HepG2 (cell line): ENCODE measurements around the gene PLPP3. TPM values are rescaled to one million over a fixed set of nuclear protein-coding genes. Genes with fewer than 3 reads are reported as not detected.

Experiments used
- ARID3A ChIP-seq: IDR thresholded peaks from 2 replicates; pipeline ENCODE4 v1.6.1; 2012; ENCODE audit warnings: low read depth, low read length, improper control_type of control experiment
- CBX1 ChIP-seq: IDR thresholded peaks from one replicate; pipeline ENCODE4 v1.6.1; 2016; ENCODE audit warnings: antibody characterized with exemption, low read depth
- HNRNPL ChIP-seq: fragments of 200-400 bp; formaldehyde crosslinking; IDR thresholded peaks from 2 replicates; pipeline ENCODE4 v1.6.1; 2017; ENCODE audit warnings: mild to moderate bottlenecking, low read depth, low read length
- KAT8 ChIP-seq: IDR thresholded peaks from 2 replicates; pipeline ENCODE4 v1.6.1; 2016; ENCODE audit warnings: missing genetic modification reagents, missing compliant biosample characterization
- MIXL1 ChIP-seq: IDR thresholded peaks from 2 replicates; pipeline ENCODE4 v1.6.1; 2016
- NAIF1 ChIP-seq: sonication (generic); formaldehyde crosslinking; IDR thresholded peaks from 2 replicates; pipeline ENCODE4 v1.5.0; 2020; ENCODE audit warnings: mild to moderate bottlenecking, missing genetic modification reagents, borderline replicate concordance
- SNAPC4 ChIP-seq: sonication (generic); formaldehyde crosslinking; IDR thresholded peaks from 2 replicates; pipeline ENCODE4 v1.4.0; 2020; ENCODE audit warnings: mild to moderate bottlenecking, missing genetic modification reagents
- ZFP37 ChIP-seq: sonication (generic); formaldehyde crosslinking; IDR thresholded peaks from 2 replicates; pipeline ENCODE4 v1.4.0; 2020; ENCODE audit warnings: missing genetic modification reagents, borderline replicate concordance
- ZNF136 ChIP-seq: sonication (generic); formaldehyde crosslinking; IDR thresholded peaks from 2 replicates; pipeline ENCODE4 v1.8.1; 2022; ENCODE audit warnings: low read depth, mild to moderate bottlenecking, moderate library complexity, missing genetic modification reagents
- ZNF24 ChIP-seq: fragments of 450-650 bp; IDR thresholded peaks from 2 replicates; pipeline ENCODE4 v1.6.1; 2017; ENCODE audit warnings: antibody characterized with exemption, mild to moderate bottlenecking
- ZNF530 ChIP-seq: sonication (generic); formaldehyde crosslinking; IDR thresholded peaks from 2 replicates; pipeline ENCODE4 v1.5.0; 2020; ENCODE audit warnings: low read depth, mild to moderate bottlenecking, missing genetic modification reagents
- ZNF790 ChIP-seq: sonication (generic); formaldehyde crosslinking; IDR thresholded peaks from 2 replicates; pipeline ENCODE4 v1.8.0; 2022; ENCODE audit warnings: missing genetic modification reagents, mild to moderate bottlenecking, borderline replicate concordance
- ZUFSP ChIP-seq: sonication (generic); formaldehyde crosslinking; IDR thresholded peaks from 2 replicates; pipeline ENCODE4 v1.9.0; 2021; ENCODE audit warnings: missing genetic modification reagents, mild to moderate bottlenecking, borderline replicate concordance
- polyA plus RNA-seq, 8 experiments: library from polyadenylated mRNA; depleted of rRNA in 3 of 8; stranded (reverse) in 7 of 8; unstranded in 1 of 8; fragments of >200 nt; fragmentation: Illumina TruSeq in 4 of 8; extraction: Trizol in 4 of 8; gene quantifications; 2 replicates each; pipeline versions ENCODE4 v1.2.1 to v1.2.3, GENCODE V29; 2011 to 2016; ENCODE audit warnings: low read depth in 4 of 8, missing spikeins in 1 of 8, mixed read lengths in 1 of 8; ENCODE audit not compliant: insufficient read depth in 1 of 8
- total RNA-seq, 5 experiments: library from RNA; depleted of rRNA; stranded (reverse); fragments of >200 nt; fragmentation: Illumina TruSeq; extraction: Trizol; gene quantifications; 2 replicates each; pipeline ENCODE4 v1.2.3, GENCODE V29; 2016; ENCODE audit warnings: low read depth in 1 of 5
- TF ChIP-seq, protein P1 (sequence below): sonication (generic); formaldehyde crosslinking; IDR thresholded peaks from 2 replicates; pipeline ENCODE4 v1.9.0; 2021; ENCODE audit warnings: mild to moderate bottlenecking, missing genetic modification reagents

PLPP3 gene
- total and polyA plus RNA-seq, 2 of the 13 experiments (the other 11 are each of a cell fraction or from before 2014, with no cell fraction given), result 49.7 to 65.8 TPM

DNA sequence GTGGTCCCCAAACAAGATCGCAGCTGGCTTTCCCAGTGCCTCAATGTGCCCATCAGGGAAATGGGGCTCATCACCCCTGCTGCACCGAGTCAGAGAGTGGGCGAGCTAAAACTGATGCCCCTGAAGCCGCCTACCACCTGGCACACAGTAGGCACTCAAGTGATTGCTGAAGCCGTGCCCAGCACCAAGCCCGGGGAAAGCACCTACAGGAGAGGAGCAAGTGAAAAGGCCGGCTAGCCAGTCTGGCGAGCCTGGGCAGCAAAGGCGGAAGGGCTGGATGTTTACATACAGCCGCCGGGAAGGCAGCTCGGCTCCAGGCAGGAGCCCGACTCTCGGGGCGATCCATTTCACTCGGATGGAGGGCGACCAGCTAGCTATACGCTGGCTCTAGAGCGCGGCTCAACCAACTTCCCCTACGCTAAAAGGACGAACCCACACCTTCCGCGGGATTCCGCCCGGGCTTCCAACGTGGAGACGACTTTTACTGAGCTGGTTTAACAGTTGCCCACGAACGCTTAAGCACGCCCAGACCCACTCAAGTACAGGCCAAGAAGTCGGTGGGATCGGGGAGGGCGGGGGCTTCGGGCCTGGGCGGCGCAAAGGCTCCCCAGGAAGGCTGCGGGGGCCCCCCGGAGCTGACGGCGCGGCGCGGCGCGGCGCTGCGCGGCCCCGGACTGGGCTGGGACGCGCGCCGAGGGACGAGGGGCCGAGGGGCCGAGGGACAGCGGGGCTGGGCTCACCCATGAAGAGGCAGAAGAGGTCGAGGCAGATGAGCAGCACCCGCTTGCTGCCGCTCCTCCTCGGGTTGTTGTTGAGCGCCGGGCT, 1.0 kb downstream of the PLPP3 start (continued):
- TF ChIP-seq ZFP37 (no peak; the same call in 1 of the 2 replicates), HNRNPL (peak; percentile 83), CBX1 (no peak), ARID3A (no peak), MIXL1 (no peak), ZNF136 (CRISPR knock-in tag) (no peak), ZNF24 (no peak), ZUFSP (CRISPR knock-in tag) (no peak), KAT8 (CRISPR knock-in tag) (no peak), ZNF790 (CRISPR knock-in tag) (no peak), NAIF1 (CRISPR knock-in tag) (no peak), SNAPC4 (no peak), ZNF530 (CRISPR knock-in tag) (no peak)
- TF ChIP-seq, protein P1, sequence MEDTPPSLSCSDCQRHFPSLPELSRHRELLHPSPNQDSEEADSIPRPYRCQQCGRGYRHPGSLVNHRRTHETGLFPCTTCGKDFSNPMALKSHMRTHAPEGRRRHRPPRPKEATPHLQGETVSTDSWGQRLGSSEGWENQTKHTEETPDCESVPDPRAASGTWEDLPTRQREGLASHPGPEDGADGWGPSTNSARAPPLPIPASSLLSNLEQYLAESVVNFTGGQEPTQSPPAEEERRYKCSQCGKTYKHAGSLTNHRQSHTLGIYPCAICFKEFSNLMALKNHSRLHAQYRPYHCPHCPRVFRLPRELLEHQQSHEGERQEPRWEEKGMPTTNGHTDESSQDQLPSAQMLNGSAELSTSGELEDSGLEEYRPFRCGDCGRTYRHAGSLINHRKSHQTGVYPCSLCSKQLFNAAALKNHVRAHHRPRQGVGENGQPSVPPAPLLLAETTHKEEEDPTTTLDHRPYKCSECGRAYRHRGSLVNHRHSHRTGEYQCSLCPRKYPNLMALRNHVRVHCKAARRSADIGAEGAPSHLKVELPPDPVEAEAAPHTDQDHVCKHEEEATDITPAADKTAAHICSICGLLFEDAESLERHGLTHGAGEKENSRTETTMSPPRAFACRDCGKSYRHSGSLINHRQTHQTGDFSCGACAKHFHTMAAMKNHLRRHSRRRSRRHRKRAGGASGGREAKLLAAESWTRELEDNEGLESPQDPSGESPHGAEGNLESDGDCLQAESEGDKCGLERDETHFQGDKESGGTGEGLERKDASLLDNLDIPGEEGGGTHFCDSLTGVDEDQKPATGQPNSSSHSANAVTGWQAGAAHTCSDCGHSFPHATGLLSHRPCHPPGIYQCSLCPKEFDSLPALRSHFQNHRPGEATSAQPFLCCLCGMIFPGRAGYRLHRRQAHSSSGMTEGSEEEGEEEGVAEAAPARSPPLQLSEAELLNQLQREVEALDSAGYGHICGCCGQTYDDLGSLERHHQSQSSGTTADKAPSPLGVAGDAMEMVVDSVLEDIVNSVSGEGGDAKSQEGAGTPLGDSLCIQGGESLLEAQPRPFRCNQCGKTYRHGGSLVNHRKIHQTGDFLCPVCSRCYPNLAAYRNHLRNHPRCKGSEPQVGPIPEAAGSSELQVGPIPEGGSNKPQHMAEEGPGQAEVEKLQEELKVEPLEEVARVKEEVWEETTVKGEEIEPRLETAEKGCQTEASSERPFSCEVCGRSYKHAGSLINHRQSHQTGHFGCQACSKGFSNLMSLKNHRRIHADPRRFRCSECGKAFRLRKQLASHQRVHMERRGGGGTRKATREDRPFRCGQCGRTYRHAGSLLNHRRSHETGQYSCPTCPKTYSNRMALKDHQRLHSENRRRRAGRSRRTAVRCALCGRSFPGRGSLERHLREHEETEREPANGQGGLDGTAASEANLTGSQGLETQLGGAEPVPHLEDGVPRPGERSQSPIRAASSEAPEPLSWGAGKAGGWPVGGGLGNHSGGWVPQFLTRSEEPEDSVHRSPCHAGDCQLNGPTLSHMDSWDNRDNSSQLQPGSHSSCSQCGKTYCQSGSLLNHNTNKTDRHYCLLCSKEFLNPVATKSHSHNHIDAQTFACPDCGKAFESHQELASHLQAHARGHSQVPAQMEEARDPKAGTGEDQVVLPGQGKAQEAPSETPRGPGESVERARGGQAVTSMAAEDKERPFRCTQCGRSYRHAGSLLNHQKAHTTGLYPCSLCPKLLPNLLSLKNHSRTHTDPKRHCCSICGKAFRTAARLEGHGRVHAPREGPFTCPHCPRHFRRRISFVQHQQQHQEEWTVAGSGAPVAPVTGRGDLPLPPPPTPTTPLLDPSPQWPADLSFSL (CRISPR knock-in tag), result no peak
